Upper lobe of left lung (tissue), 4 donors: ENCODE results near the gene REELD1.

Experiments used
- POLR2A ChIP-seq, 4 donors: fragments of 450-650 bp; IDR thresholded peaks; one replicate each; pipeline ENCODE4 v1.5.1; 2016 to 2017; ENCODE audit warnings: antibody characterized with exemption in 4 of 4, mild to moderate bottlenecking in 2 of 4
- POLR2AphosphoS5 ChIP-seq, 2 donors: sonication (generic); formaldehyde crosslinking; IDR thresholded peaks; one replicate each; pipeline ENCODE4 v1.5.1; 2017; ENCODE audit warnings: antibody characterized with exemption in 2 of 2
- TF ChIP-seq, protein P1 (sequence below), 6 experiments: fragments of 450-650 bp in 4 of 6; fragments of 200-600 bp in 2 of 6; sonication (generic) in 2 of 6; IDR thresholded peaks; one replicate each; pipeline ENCODE4 v1.5.1; 2016 to 2019; ENCODE audit warnings: antibody characterized with exemption in 6 of 6

DNA sequence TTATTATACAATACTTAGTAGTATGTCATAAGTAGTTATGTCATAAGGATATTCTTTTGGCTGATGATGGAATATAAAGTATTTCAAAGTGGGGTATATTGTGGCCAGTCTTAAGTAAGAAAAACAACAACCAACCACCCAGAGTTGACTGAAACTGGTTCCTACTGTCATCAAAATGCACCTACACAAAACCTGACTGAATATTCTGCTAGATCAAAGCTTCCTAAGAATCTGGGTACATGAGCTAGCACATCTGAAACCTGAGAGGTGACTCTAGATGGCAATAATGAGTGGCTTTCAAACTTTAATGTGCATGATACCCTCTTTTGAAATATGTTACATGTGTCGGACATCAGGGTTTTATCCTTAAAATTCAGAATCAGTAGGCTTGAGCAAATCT, 60.4 kb downstream of the REELD1 start:
- TF ChIP-seq POLR2AphosphoS5 (IDR thresholded peaks at IDR 0.05) (no peak), POLR2A (IDR thresholded peaks at IDR 0.05) (no peak)
- TF ChIP-seq, protein P1, sequence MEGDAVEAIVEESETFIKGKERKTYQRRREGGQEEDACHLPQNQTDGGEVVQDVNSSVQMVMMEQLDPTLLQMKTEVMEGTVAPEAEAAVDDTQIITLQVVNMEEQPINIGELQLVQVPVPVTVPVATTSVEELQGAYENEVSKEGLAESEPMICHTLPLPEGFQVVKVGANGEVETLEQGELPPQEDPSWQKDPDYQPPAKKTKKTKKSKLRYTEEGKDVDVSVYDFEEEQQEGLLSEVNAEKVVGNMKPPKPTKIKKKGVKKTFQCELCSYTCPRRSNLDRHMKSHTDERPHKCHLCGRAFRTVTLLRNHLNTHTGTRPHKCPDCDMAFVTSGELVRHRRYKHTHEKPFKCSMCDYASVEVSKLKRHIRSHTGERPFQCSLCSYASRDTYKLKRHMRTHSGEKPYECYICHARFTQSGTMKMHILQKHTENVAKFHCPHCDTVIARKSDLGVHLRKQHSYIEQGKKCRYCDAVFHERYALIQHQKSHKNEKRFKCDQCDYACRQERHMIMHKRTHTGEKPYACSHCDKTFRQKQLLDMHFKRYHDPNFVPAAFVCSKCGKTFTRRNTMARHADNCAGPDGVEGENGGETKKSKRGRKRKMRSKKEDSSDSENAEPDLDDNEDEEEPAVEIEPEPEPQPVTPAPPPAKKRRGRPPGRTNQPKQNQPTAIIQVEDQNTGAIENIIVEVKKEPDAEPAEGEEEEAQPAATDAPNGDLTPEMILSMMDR (IDR thresholded peaks at IDR 0.05) = no peak
